Left ventricle myocardium inferior (tissue), 1 donor: Measurements from ENCODE around the gene CALN1. TPM values are rescaled to one million over a fixed set of nuclear protein-coding genes. Genes with fewer than 3 reads are reported as not detected.

Experiments
- DNase-seq: peaks from one replicate; pipeline ENCODE4 v3.0.0-alpha.2; 2020
- H3K27ac ChIP-seq: fragments of 200-600 bp; replicated peaks from 2 replicates; pipeline ENCODE4 v1.8.0; 2021
- H3K27me3 ChIP-seq: fragments of 200-600 bp; 2 replicates; pipeline ENCODE4 v1.8.0; 2021; ENCODE audit warnings: low read depth
- H3K36me3 ChIP-seq: fragments of 200-600 bp; 2 replicates; pipeline ENCODE4 v1.8.0; 2021
- H3K4me1 ChIP-seq: fragments of 200-600 bp; 2 replicates; pipeline ENCODE4 v1.8.0; 2021
- H3K4me3 ChIP-seq: fragments of 200-600 bp; 2 replicates; pipeline ENCODE4 v1.8.0; 2021; ENCODE audit warnings: mild to moderate bottlenecking, moderate library complexity
- H3K9me3 ChIP-seq: fragments of 200-600 bp; replicated peaks from 2 replicates; pipeline ENCODE4 v1.8.0; 2021
- intact Hi-C: fragments of 100-400 bp; cut with micrococcal nuclease; formaldehyde crosslinking; loops from one replicate; pipeline ENCODE4 v1.11.0; 2022
- total RNA-seq: library from RNA; stranded (reverse); fragmentation: NEBNext Ultra II Directional; extraction: Animal tissue kit (Norgen Biotek cat#: 25700); gene quantifications from one replicate; pipeline ENCODE4 v1.2.1, GENCODE V29; 2021
- TF ChIP-seq, protein P1 (sequence below): fragments of 200-600 bp; IDR thresholded peaks from 2 replicates; pipeline ENCODE4 v1.8.0; 2021; ENCODE audit warnings: antibody characterized with exemption, mild to moderate bottlenecking, borderline replicate concordance
- donor health status: DM: no; HTN: yes; CAD: no; lungs with severe emphysema.

The CALN1 gene
- total RNA-seq, 1 donor from 2014 or later: not detected

GRCh38 chr7:72222136-72222535, 190.0 kb downstream of the CALN1 start:
- H3K9me3 ChIP-seq: peaks cover 6% of the 10 kb centered on the region
- TF ChIP-seq, protein P1, sequence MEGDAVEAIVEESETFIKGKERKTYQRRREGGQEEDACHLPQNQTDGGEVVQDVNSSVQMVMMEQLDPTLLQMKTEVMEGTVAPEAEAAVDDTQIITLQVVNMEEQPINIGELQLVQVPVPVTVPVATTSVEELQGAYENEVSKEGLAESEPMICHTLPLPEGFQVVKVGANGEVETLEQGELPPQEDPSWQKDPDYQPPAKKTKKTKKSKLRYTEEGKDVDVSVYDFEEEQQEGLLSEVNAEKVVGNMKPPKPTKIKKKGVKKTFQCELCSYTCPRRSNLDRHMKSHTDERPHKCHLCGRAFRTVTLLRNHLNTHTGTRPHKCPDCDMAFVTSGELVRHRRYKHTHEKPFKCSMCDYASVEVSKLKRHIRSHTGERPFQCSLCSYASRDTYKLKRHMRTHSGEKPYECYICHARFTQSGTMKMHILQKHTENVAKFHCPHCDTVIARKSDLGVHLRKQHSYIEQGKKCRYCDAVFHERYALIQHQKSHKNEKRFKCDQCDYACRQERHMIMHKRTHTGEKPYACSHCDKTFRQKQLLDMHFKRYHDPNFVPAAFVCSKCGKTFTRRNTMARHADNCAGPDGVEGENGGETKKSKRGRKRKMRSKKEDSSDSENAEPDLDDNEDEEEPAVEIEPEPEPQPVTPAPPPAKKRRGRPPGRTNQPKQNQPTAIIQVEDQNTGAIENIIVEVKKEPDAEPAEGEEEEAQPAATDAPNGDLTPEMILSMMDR: no peak
- DNase-seq: no peak
- intact Hi-C loops: no loop called here
- H3K36me3 ChIP-seq: no peaks in the 10 kb centered on the region
- H3K4me3 ChIP-seq: no peak overlapping the region
- no peaks in the 10 kb centered on the region for H3K4me1 ChIP-seq
- no peak overlapping the region for H3K27ac ChIP-seq
- H3K27me3 ChIP-seq: no peaks in the 10 kb centered on the region

DNA sequence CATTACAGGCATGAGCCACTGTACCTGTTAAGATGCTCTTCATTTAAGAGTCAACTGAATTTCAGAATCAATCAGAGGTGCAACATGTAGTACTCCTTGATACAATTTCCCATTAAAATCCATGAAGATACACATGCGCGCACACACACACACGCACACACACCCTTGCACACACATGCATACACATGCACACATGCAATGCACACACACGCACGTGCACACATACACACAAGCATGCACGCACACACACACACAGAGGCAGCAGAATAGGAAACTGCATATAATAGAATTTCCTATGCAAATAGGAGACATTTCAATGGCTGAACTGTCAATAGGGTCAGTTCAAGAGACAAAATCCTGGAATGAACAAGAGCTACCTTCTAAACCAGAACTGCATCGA, 192.6 kb downstream of the CALN1 start:
- no peaks in the 10 kb centered on the region for H3K36me3 ChIP-seq
- intact Hi-C loops: no loop called here
- TF ChIP-seq, protein P1: no peak
- no peaks in the 10 kb centered on the region for H3K4me1 ChIP-seq
- peaks cover 6% of the 10 kb centered on the region for H3K9me3 ChIP-seq
- DNase-seq: no peak
- H3K27me3 ChIP-seq: peaks cover 21% of the 10 kb centered on the region
- no peak overlapping the region for H3K4me3 ChIP-seq
- H3K27ac ChIP-seq: no peak overlapping the region

- Histone ChIP-seq H3K4me1 (no peaks in the 10 kb centered on the region), H3K4me3 (no peak overlapping the region), H3K36me3 (no peaks in the 10 kb centered on the region), H3K27me3 (peaks cover 29% of the 10 kb centered on the region), H3K9me3 (no peaks in the 10 kb centered on the region), H3K27ac (no peak overlapping the region)
- no peak for DNase-seq
- TF ChIP-seq, protein P1: no peak
- intact Hi-C loops: no loop called here
Observed at GRCh38 chr7:72217151-72217550, 195.0 kb downstream of the CALN1 start.

DNA sequence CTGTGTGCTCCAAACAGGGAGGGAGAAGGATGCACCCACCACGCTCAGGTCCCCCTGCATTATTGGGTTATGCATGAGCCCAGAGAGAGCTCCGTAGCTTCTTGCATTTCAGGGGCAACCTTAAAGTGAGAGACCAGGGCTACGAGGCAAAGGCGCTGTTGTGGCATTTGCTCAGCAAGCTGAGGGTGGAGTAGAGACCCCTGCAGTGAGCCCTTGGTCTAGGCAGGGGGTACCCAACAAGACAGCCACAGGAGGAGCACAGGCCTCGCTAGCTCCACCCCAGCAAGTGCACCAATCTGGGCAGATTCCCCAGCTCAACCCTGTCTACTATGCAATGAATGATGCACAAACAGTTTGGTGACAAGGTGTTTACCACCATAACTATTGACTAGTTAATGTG, 198.4 kb downstream of the CALN1 start:
- Histone ChIP-seq H3K4me1 (no peaks in the 10 kb centered on the region), H3K27me3 (peaks cover 56% of the 10 kb centered on the region), H3K27ac (no peak overlapping the region), H3K4me3 (no peak overlapping the region), H3K9me3 (no peaks in the 10 kb centered on the region), H3K36me3 (no peaks in the 10 kb centered on the region)
- no peak for DNase-seq
- intact Hi-C loops: no loop called here
- TF ChIP-seq, protein P1: no peak

GRCh38 chr7:72213081-72213480, 199.1 kb downstream of the CALN1 start:
- no peak overlapping the region for H3K4me3 ChIP-seq

More at GRCh38 chr7:72213081-72213480, 199.1 kb downstream of the CALN1 start:
- Histone ChIP-seq H3K4me1 (no peaks in the 10 kb centered on the region), H3K27ac (no peak overlapping the region), H3K27me3 (peaks cover 56% of the 10 kb centered on the region), H3K36me3 (no peaks in the 10 kb centered on the region), H3K9me3 (no peaks in the 10 kb centered on the region)
- intact Hi-C loops: no loop called here
- no peak for DNase-seq
- TF ChIP-seq, protein P1: no peak
